IMR-90 (cell line): Measurements from ENCODE around the gene ANKRD2. TPM values are rescaled to one million over a fixed set of nuclear protein-coding genes. Genes with fewer than 3 reads are reported as not detected.

Experiments used
- ATAC-seq: fragments of 200-7000 bp; cut with Tn5 transposase; 2 replicates; pipeline ENCODE4 v1.9.1; 2020; ENCODE audit warnings: low read depth, mild to moderate bottlenecking, moderate library complexity
- BruUV-seq: library from RNA; stranded (reverse); fragments of 400-500 nt; replicated peaks from 2 replicates; lab custom pipeline; 2021; lab: Mats Ljungman, UMichigan
- CTCF ChIA-PET: fragments of 300-600 bp; formaldehyde crosslinking; extraction: SDS; loops from one replicate; lab custom pipeline; 2021; ENCODE audit warnings: antibody characterized with exemption; lab: Yijun Ruan, JAX
- POLR2A ChIA-PET: fragments of 300-600 bp; sonication (Branson Sonifier 250); formaldehyde crosslinking; loops from one replicate; lab custom pipeline; 2022; ENCODE audit warnings: antibody characterized with exemption; ENCODE audit not compliant: unreplicated experiment; lab: Charles Lee
- DNase-seq: peaks from one replicate; pipeline ENCODE4 v3.0.0; 2013
- H2AFZ ChIP-seq: replicated peaks from 2 replicates; pipeline ENCODE3; 2013; ENCODE audit warnings: low read length, mild to moderate bottlenecking; ENCODE audit not compliant: poor library complexity
- H2AK5ac ChIP-seq: 2 replicates; pipeline ENCODE4 v1.6.1; 2013; ENCODE audit warnings: low read depth, low read length, inconsistent platforms
- H2AK9ac ChIP-seq: replicated peaks from 2 replicates; pipeline ENCODE3; 2013; ENCODE audit warnings: mild to moderate bottlenecking, low read depth, low read length, moderate library complexity; ENCODE audit not compliant: poor library complexity
- H2BK120ac ChIP-seq: 2 replicates; pipeline ENCODE4 v1.6.1; 2013; ENCODE audit warnings: low read depth, low read length, inconsistent platforms
- H2BK15ac ChIP-seq: 3 replicates; pipeline ENCODE4 v1.6.1; 2013; ENCODE audit warnings: low read depth, low read length, inconsistent platforms
- H2BK20ac ChIP-seq: 2 replicates; pipeline ENCODE4 v1.6.1; 2013; ENCODE audit warnings: low read depth, mild to moderate bottlenecking, inconsistent platforms, low read length, moderate library complexity
- H2BK5ac ChIP-seq: 2 replicates; pipeline ENCODE4 v1.6.1; 2013; ENCODE audit warnings: mild to moderate bottlenecking, low read depth, low read length, inconsistent platforms; ENCODE audit not compliant: poor library complexity, severe bottlenecking
- H3K14ac ChIP-seq: replicated peaks from 2 replicates; pipeline ENCODE4 v1.6.1; 2013; ENCODE audit warnings: low read depth, low read length, inconsistent platforms
- H3K18ac ChIP-seq: 2 replicates; pipeline ENCODE4 v1.6.1; 2013; ENCODE audit warnings: low read depth, low read length, control low read depth
- H3K23ac ChIP-seq: 2 replicates; pipeline ENCODE4 v1.6.1; 2013; ENCODE audit warnings: low read depth, low read length, inconsistent platforms
- H3K27ac ChIP-seq: 2 replicates; pipeline ENCODE4 v1.5.1; 2013; ENCODE audit warnings: mild to moderate bottlenecking, control low read depth, low read length; ENCODE audit not compliant: insufficient read depth
- H3K27me3 ChIP-seq: 2 replicates; pipeline ENCODE4 v1.6.1; 2013; ENCODE audit warnings: low read length; ENCODE audit not compliant: control insufficient read depth, insufficient read depth
- H3K36me3 ChIP-seq: 2 replicates; pipeline ENCODE4 v1.6.1; 2013; ENCODE audit warnings: low read length, mixed read lengths; ENCODE audit not compliant: control insufficient read depth, insufficient read depth
- H3K4ac ChIP-seq: 2 replicates; pipeline ENCODE4 v1.6.1; 2013; ENCODE audit warnings: low read depth, low read length, inconsistent platforms
- H3K4me1 ChIP-seq: 2 replicates; pipeline ENCODE4 v1.6.1; 2013; ENCODE audit warnings: low read length, mixed read lengths; ENCODE audit not compliant: control insufficient read depth, insufficient read depth
- H3K4me2 ChIP-seq: 2 replicates; pipeline ENCODE4 v1.6.1; 2013; ENCODE audit warnings: low read depth, mild to moderate bottlenecking, control low read depth, low read length, moderate library complexity
- H3K4me3 ChIP-seq: 2 replicates; pipeline ENCODE4 v1.5.1; 2013; ENCODE audit warnings: low read depth, mild to moderate bottlenecking, control low read depth, low read length, moderate library complexity; ENCODE audit not compliant: insufficient read depth
- H3K56ac ChIP-seq: 2 replicates; pipeline ENCODE4 v1.6.1; 2013; ENCODE audit warnings: low read length, inconsistent platforms; ENCODE audit not compliant: insufficient read depth; ENCODE audit errors: extremely low read depth
- H3K79me1 ChIP-seq, 2 experiments: 2 replicates each; pipeline ENCODE4 v1.6.1; 2013; ENCODE audit warnings: low read length in 2 of 2, inconsistent platforms in 1 of 2, low read depth in 1 of 2
- H3K9ac ChIP-seq: 2 replicates; pipeline ENCODE4 v1.6.1; 2013; ENCODE audit warnings: low read depth, low read length, control low read depth
- H3K9me1 ChIP-seq: 2 replicates; pipeline ENCODE4 v1.6.1; 2013; ENCODE audit warnings: low read length, inconsistent platforms; ENCODE audit not compliant: insufficient read depth
- H3K9me3 ChIP-seq: 2 replicates; pipeline ENCODE4 v1.6.1; 2013; ENCODE audit warnings: low read length; ENCODE audit not compliant: control insufficient read depth, insufficient read depth
- H4K20me1 ChIP-seq: 2 replicates; pipeline ENCODE4 v1.6.1; 2013; ENCODE audit warnings: low read length, inconsistent platforms; ENCODE audit not compliant: insufficient read depth
- H4K5ac ChIP-seq: 2 replicates; pipeline ENCODE4 v1.6.1; 2013; ENCODE audit warnings: mild to moderate bottlenecking, low read depth, low read length, control low read depth
- H4K8ac ChIP-seq, 2 experiments: 2 replicates each; pipeline ENCODE4 v1.6.1; 2013; ENCODE audit warnings: low read depth in 2 of 2, low read length in 2 of 2, control low read depth in 1 of 2, inconsistent platforms in 1 of 2
- H4K91ac ChIP-seq: 2 replicates; pipeline ENCODE4 v1.6.1; 2013; ENCODE audit warnings: low read depth, low read length, inconsistent platforms; ENCODE audit not compliant: insufficient read depth
- BHLHE40 ChIP-seq: fragments of 150-350 bp; IDR thresholded peaks from 2 replicates; pipeline ENCODE4 v1.6.1; 2016; ENCODE audit warnings: mild to moderate bottlenecking, low read depth, low read length
- CEBPB ChIP-seq: IDR thresholded peaks from 2 replicates; pipeline ENCODE4 v1.6.1; 2012; ENCODE audit warnings: low read depth, low read length, improper control_type of control experiment
- CHD1 ChIP-seq: IDR thresholded peaks from 2 replicates; pipeline ENCODE4 v1.6.1; 2012; ENCODE audit warnings: low read depth, low read length, improper control_type of control experiment
- CTCF ChIP-seq: conservative IDR thresholded peaks from 2 replicates; pipeline ENCODE4 v1.5.1; 2012; ENCODE audit warnings: mild to moderate bottlenecking, low read depth, low read length, improper control_type of control experiment
- ELK1 ChIP-seq: fragments of 150-350 bp; IDR thresholded peaks from 2 replicates; pipeline ENCODE4 v1.6.1; 2016; ENCODE audit warnings: low read depth, mild to moderate bottlenecking, low read length, moderate library complexity, borderline replicate concordance
- FOS ChIP-seq: fragments of 150-350 bp; IDR thresholded peaks from 2 replicates; pipeline ENCODE4 v1.6.1; 2016; ENCODE audit warnings: low read depth, low read length
- MAFK ChIP-seq: IDR thresholded peaks from 2 replicates; pipeline ENCODE4 v1.6.1; 2012; ENCODE audit warnings: low read depth, low read length, improper control_type of control experiment
- MAZ ChIP-seq: IDR thresholded peaks from 2 replicates; pipeline ENCODE4 v1.6.1; 2012; ENCODE audit warnings: low read depth, mild to moderate bottlenecking, low read length, improper control_type of control experiment, moderate library complexity, borderline replicate concordance
- MXI1 ChIP-seq: IDR thresholded peaks from 2 replicates; pipeline ENCODE4 v1.6.1; 2012; ENCODE audit warnings: low read depth, mild to moderate bottlenecking, low read length, moderate library complexity, borderline replicate concordance
- NFE2L2 ChIP-seq: fragments of 150-350 bp; IDR thresholded peaks from 2 replicates; pipeline ENCODE4 v1.6.1; 2016; ENCODE audit warnings: low read depth, mild to moderate bottlenecking, low read length
- POLR2A ChIP-seq: IDR thresholded peaks from 2 replicates; pipeline ENCODE4 v1.6.1; 2012; ENCODE audit warnings: mild to moderate bottlenecking, low read depth, low read length
- RAD21 ChIP-seq: IDR thresholded peaks from 2 replicates; pipeline ENCODE4 v1.6.1; 2012; ENCODE audit warnings: low read length, improper control_type of control experiment
- RCOR1 ChIP-seq: IDR thresholded peaks from 2 replicates; pipeline ENCODE4 v1.6.1; 2012; ENCODE audit warnings: mild to moderate bottlenecking, low read length, improper control_type of control experiment; ENCODE audit not compliant: insufficient replicate concordance
- RFX5 ChIP-seq: IDR thresholded peaks from 2 replicates; pipeline ENCODE4 v1.8.0; 2012; ENCODE audit warnings: low read depth, mild to moderate bottlenecking, low read length, moderate library complexity
- SMC3 ChIP-seq: fragments of 150-350 bp; IDR thresholded peaks from 2 replicates; pipeline ENCODE4 v1.6.1; 2016; ENCODE audit warnings: low read depth, mild to moderate bottlenecking, antibody characterized with exemption, low read length, moderate library complexity
- USF2 ChIP-seq: fragments of 150-350 bp; IDR thresholded peaks from 2 replicates; pipeline ENCODE4 v1.6.1; 2017; ENCODE audit warnings: mild to moderate bottlenecking, antibody characterized with exemption, low read length, low read depth
- WGBS, 2 experiments: methylation state at CpG; one replicate each; pipeline versions ENCODE4 v1.1.5 to v1.1.7; 2013; ENCODE audit warnings: missing lambda C conversion rate in 2 of 2; ENCODE audit not compliant: insufficient read length in 1 of 2; ENCODE audit errors: extremely low coverage in 2 of 2; 5-methylcytosine and 5-hydroxymethylcytosine counted together
- dilution Hi-C: fragments of 300-500 bp; cut with HindIII; formaldehyde crosslinking; loops from one replicate; pipeline ENCODE4 v1.14.3; 2018; ENCODE audit warnings: low sequenced_read_pairs; ENCODE audit not compliant: unreplicated experiment
- in situ Hi-C: fragments of 300-500 bp; cut with MboI; formaldehyde crosslinking; loops from 3 replicates; pipeline ENCODE4 v1.14.3; 2019; ENCODE audit warnings: low sequenced_read_pairs, inconsistent platforms, mixed read lengths
- intact Hi-C: fragments of 100-400 bp; cut with micrococcal nuclease; formaldehyde crosslinking; loops from 2 replicates; pipeline ENCODE4 v1.10.0; 2022
- polyA plus RNA-seq, 3 experiments: library from polyadenylated mRNA; depleted of rRNA; stranded (reverse); fragments of >200 nt; gene quantifications; 2 replicates each; pipeline ENCODE4 v1.2.3, GENCODE V29; 2012; ENCODE audit warnings: low replicate concordance in 1 of 3
- total RNA-seq: library from RNA; depleted of rRNA; stranded (reverse); fragments of >200 nt; gene quantifications from 2 replicates; pipeline ENCODE4 v1.2.3, GENCODE V29; 2012

The ANKRD2 gene
- total and polyA plus RNA-seq, 2 of the 4 experiments (the other 2 are of a cell fraction): 0.36 to 0.65 TPM

- Histone ChIP-seq H3K23ac (no peak overlapping the region), H3K14ac (no peak overlapping the region), H4K8ac (no peak overlapping the region), H3K36me3 (peaks cover 18% of the 10 kb centered on the region), H2BK20ac (no peak overlapping the region), H3K27me3 (no peaks in the 10 kb centered on the region; the same call in 1 of the 2 replicates), H2AK5ac (0 out of 2 replicates have a peak overlapping the region, but pooled peaks have one; percentile 29), H3K56ac (no peak overlapping the region), H3K18ac (no peak overlapping the region), H3K27ac (no peak overlapping the region), H4K20me1 (peaks cover 5% of the 10 kb centered on the region; the same call in 1 of the 2 replicates), H2BK120ac (no peak overlapping the region), H3K9me3 (no peaks in the 10 kb centered on the region), H2AK9ac (peak overlapping the region; percentile 74), H3K9ac (no peak overlapping the region), H2BK5ac (no peak overlapping the region), H2BK15ac (no peak overlapping the region), H4K91ac (no peak overlapping the region), H3K4me3 (no peak overlapping the region), H3K4me2 (no peak overlapping the region), H3K4ac (no peak overlapping the region), H4K5ac (no peak overlapping the region), H3K79me1 (no peaks in the 10 kb centered on the region), H3K9me1 (peaks cover 11% of the 10 kb centered on the region), H2AFZ (peak overlapping the region; percentile 17), H3K4me1 (peaks cover 16% of the 10 kb centered on the region)
- dilution Hi-C loops (no loop called here), intact Hi-C loops (loop anchor here (5.0 kb wide), 1 partner anchor 159 kb away; no protein-coding TSS in a partner anchor), in situ Hi-C loops (loop anchor here (10.0 kb wide), 1 partner anchor 162 kb away; the partner anchor contains the start of gene ZFYVE27)
- BruUV-seq: no TSS peak
- ChIA-PET CTCF (interaction anchor here (1.1 to 1.3 kb wide), 2 partner anchors 23 to 158 kb away, joined by 3 to 4 read pairs; no protein-coding TSS in a partner anchor), POLR2A (interaction anchor here (0.7 kb wide), 1 partner anchor 83 kb away, joined by 4 read pairs; no protein-coding TSS in a partner anchor)
- TF ChIP-seq MAZ (no peak), RFX5 (no peak), USF2 (no peak), ELK1 (no peak), RCOR1 (no peak), BHLHE40 (no peak), SMC3 (no peak), NFE2L2 (no peak), CTCF (no peak), CHD1 (no peak), MXI1 (no peak), FOS (no peak), MAFK (no peak), RAD21 (no peak), POLR2A (no peak), CEBPB (no peak)
- DNase-seq (peak; percentile 30), ATAC-seq (no peak; the same call in 1 of the 2 replicates)
- 90% methylated on average over 2 of the region's 2 CpGs; no CpG with 5 or more reads in 1 of the 2 experiments for WGBS, 2 experiments
Observed at GRCh38 chr10:97573021-97573420, 442 bp downstream of the ANKRD2 start.
